GM12801 (cell line): Measurements from ENCODE around the gene LIN7C.

Experiments
- CTCF ChIP-seq: IDR thresholded peaks from one replicate; pipeline ENCODE4 v1.5.1; 2011; ENCODE audit warnings: control low read depth; ENCODE audit not compliant: insufficient read length; ENCODE audit errors: extremely low read depth

Gene LIN7C

GRCh38 chr11:27541790-27542189 lies 35.2 kb upstream of the LIN7C start:
- no peak for TF ChIP-seq CTCF

GRCh38 chr11:27540051-27540450 lies 33.5 kb upstream of the LIN7C start:
- TF ChIP-seq CTCF, result no peak

- TF ChIP-seq CTCF, result no peak
Measured at GRCh38 chr11:27535103-27535502, 28.5 kb upstream of the LIN7C start.

GRCh38 chr11:27532652-27533325 lies 26.2 kb upstream of the LIN7C start:
- TF ChIP-seq CTCF, result no peak

GRCh38 chr11:27528712-27529111 lies 22.1 kb upstream of the LIN7C start:
- TF ChIP-seq CTCF, result no peak

- TF ChIP-seq CTCF, result no peak
Measured at GRCh38 chr11:27526535-27526934, 20.0 kb upstream of the LIN7C start.

GRCh38 chr11:27525824-27526516 lies 19.4 kb upstream of the LIN7C start:
- no peak for TF ChIP-seq CTCF
